GM19035 (cell line): ENCODE measurements around the gene TARBP1.
"Not testable (repeated sequence)": the region's sequence is repeated elsewhere in the genome, so short reads cannot be mapped to it uniquely, and the experiment has no call there.

ENCODE experiments used
- ATAC-seq: cut with Tn5 transposase; IDR thresholded peaks from one replicate; pipeline ENCODE4 v1.9.1; 2021; ENCODE audit not compliant: unreplicated experiment

The TARBP1 gene

GRCh38 chr1:234507089-234507488 lies 28.1 kb upstream of the TARBP1 start:
- ATAC-seq = no peak

DNA sequence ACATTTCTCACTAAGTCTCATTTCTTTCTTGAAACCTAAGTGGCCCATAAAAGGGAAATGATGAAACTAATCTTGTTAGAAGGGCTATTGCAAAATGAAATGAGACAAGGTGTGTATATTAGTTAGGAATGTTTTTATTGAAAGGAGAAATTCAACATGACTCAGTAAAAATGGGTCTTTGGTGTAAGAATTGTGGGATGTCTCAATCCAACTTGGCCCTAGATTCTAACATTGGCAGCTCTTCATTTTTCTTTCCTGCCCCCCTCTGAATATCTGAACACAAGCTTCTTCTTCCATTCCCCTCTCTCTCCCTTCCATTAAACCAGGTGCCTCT lies 26.8 kb upstream of the TARBP1 start:
- no peak for ATAC-seq

DNA sequence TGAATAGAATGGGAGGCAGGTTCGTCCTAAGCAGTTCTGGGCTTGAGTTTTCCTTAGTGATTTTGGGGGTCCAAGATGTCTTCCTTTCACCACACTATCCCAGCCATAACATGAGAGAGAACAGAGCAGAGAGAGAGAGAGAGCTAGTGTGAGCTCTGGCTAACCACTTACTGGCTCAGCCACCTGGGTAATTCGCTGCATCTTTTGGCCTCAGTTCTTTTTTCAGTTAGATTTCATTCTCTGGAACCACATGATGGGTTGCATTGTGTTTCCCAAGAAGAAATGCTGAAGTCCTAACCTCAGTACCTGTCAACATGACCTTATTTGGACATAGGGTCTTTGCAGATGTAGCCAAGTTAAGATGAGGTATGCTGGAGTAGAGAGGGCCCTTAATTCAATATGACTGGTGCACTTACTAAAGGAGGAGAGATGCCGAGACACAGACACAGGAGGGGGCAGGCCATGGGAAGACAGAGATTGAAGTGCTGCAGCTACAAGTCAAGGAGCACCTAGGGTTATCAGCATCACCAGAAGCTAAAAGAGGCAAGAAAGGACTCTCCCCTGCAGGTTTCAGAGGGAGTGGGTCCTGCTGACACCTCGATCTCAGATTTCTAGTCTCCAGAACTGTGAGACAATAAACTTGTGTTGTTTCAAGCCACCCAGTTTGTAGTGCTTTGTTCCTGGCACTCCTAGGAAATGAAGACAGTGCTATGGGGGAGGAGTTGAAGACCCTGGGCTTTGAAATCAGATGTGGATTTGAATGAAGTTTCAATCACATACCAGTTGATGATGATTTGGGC lies 26.2 kb upstream of the TARBP1 start:
- no peak for ATAC-seq

DNA sequence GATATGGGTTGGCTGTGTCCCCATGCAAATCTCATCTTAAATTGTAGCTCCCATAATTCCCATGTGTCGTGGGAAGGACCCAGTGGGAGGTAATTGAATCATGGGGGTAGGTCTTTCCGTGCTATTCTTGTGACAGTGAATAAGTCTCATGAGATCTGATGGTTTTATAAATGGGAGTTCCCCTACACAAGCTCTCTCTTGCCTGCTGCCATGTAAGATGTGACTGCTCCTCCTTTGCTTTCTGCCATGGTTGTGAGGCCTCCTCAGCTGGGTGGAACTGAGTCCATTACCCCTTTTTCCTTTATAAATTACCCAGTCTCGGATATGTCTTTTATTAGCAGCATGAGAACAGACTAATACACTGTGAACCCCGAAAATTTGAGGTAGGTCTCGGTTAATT lies 25.3 kb upstream of the TARBP1 start:
- ATAC-seq = not testable (repeated sequence)

DNA sequence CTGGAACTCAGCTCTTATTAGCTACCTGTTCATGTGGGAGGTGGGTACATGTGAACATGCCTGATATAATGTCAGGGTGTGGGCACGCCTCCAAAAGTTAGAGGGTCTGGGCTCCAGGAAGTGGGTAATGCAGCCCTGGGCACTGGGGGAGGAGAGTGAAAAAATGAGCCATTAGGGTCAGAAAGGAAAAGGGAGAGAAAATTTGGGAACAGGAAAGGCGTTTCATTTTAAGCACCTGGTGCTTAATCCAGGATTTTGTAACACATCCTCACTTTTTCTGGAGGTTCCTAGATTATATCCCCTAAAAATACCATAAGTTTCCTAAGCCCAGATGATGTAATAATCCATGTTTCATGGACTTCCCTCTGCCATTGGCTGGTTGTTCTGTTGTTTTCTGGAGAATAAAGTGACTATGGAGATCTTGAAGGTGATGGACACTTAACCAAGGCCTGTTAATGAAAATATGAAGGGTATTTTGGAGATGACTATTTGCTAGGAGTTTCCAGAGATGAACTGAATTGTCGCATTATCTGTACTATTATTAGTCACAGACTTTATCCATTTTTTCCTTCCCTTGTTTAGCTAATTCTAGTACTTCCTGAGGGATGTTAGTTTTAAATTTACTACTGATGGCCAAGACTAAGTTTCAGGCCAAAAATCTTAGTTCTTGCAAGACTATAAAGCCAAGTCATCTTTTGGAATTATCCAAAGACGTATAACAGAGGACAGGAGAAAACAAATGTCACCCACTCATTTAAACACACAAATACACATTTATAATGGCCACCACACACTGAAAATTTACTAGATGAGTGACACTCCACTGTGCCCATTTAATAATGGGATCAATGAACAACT lies 24.4 kb upstream of the TARBP1 start:
- no peak for ATAC-seq

DNA sequence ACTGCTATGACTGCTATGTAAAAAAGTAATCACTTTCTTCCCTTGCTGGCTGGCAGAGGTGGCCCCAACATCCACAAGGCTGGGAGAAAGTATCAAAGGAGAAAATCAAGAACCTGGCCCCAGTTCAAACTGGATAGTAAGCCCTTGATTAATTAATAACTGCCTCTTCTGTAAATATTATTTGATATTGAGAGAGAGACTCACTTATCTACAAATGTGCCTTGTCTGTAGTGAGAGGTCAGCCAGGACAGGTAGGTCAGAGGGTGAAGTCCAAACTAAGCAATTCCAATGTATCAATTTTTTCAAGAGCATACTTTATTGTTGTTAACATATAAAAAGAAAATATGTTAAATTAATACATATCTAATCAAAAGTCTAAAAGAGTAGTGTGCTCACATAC lies 23.8 kb upstream of the TARBP1 start:
- no peak for ATAC-seq

GRCh38 chr1:234500269-234500668 lies 21.3 kb upstream of the TARBP1 start:
- ATAC-seq = no peak

- no peak for ATAC-seq
Observed at GRCh38 chr1:234499943-234500245, 20.9 kb upstream of the TARBP1 start.

GRCh38 chr1:234499119-234499942 lies 20.4 kb upstream of the TARBP1 start:
- peak; percentile 51 for ATAC-seq

DNA sequence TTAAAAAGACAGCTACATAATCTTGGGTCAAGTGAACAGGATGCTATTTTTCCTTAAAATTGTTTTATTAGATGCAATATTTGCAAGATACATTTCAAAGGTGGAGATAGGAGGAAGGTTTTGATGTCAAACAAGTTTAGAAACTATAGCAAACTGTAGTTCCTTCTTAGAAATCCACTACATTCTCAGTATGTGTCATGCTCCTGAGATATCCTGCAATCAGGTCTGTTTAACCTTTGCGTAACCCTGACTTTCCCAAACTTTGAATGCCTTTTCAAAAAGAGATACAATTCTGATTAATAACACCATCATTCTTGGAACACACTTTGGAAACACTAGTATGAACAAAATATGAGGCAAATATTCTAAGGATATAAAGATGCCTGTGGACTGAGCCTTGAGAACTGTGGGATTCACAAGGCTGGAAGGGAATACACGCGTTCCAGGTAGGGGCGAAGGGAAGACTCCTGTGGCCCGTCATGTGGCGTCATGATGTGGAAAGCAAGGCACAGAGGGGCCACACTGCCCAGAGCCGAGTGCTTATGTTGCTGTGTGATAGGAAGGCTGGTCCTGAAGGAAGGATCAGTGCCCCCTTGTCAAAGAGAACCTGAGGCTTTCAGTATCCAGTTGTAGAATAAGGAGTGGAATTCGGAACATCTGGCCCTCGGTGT lies 19.6 kb upstream of the TARBP1 start:
- ATAC-seq = peak; percentile 6

DNA sequence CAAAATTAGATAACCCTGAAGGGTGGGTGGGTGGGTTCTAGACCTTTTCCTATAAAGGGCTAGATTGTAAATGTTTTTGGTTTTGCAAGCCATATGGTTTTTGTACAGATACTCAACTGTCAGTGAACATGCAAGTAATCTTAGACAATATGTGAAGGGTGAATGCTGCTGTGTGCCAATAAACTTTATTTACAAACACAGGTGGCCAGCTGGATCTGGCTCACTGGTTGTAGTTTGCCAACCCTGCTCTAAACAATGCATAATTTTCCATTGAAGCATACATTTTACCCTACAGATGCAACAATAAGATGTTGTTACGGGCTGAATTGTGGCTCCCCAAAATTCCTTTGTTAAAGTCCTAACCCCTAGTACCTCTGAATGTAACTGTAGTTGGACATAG lies 18.6 kb upstream of the TARBP1 start:
- no peak for ATAC-seq

DNA sequence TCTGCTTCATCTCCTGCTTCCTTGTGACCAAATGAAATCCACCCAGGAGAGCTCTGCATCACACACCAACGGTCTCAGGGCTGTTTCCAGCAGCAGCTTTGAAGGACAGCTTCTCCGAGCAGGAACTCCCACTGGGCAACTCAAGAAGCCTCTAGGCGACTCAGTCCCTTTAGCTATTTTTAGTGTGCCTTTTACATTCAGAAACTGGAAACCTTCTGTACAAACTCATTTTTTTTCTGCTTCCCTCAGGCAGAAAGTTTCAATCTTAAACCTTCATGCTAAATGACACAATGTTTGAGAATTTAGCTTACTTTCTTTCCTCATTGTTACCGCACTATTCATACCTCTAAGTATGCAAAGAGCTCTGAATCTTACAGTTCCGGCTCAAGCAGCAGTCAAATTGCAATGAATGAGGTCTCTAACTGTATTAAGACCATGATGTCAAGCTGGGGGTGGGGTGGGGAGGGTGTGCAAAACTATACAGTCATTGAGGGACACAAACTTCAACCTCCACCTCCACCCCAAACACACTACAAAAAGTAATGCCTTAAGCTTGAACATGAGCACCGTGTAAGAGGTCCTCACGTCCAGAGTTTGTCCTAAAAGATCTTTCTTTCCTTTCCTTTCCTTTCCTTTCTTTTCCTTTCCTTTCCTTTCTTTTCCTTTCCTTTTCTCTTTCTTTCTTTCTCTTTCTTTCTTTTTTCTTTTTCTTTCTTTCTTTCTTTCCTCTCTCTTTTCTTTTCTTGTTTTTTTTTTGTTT lies 16.4 kb upstream of the TARBP1 start:
- ATAC-seq = peak; percentile 71

GRCh38 chr1:234494049-234494448 lies 15.1 kb upstream of the TARBP1 start:
- ATAC-seq = no peak

DNA sequence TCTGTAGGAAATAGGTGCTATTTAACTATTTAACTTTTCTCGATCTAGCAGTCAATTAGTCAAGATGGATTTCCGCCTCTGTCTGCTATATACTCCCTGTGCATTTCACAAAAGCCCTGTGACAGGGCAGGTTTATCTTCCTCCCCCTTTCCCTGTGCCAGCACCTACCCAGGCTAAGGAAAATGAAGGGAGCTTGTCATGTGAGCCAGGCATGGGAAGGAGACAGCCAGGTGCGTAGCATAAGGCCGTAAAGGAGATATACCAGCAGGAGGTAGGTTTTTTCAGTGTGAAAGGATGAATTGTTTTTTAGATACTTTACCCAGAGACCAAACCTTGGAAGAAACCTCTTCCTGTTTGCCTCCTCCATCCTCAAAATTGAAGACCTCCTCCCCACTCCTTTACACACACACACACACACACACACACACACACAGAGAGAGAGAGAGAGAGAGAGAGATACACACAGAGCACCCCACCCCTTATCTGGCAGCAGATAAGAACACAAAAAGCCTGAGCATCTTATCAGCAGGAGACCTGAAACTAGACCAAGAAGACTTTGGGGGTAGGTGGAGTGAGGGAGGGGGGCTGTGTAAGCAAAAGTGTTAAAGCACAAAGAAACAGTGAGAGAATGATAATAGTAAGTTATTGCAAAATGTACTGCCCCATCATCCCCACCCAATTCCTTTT lies 12.0 kb upstream of the TARBP1 start:
- no peak for ATAC-seq

GRCh38 chr1:234489698-234490077 lies 10.7 kb upstream of the TARBP1 start:
- no peak for ATAC-seq

GRCh38 chr1:234489007-234489697 lies 10.2 kb upstream of the TARBP1 start:
- no peak for ATAC-seq

- ATAC-seq = peak; percentile 65
Observed at GRCh38 chr1:234488054-234489006, 9.4 kb upstream of the TARBP1 start.
